Heart right ventricle (tissue), 16 donors: ENCODE measurements around the gene CYSTM1. TPM values are rescaled to one million over a fixed set of nuclear protein-coding genes. Genes with fewer than 3 reads are reported as not detected.
A peak's percentile ranks its signal among the peaks of the same experiment; 100 is the strongest.

Experiments used
- ATAC-seq, 8 donors: fragments of 200-7000 bp; cut with Tn5 transposase; one replicate each; pipeline ENCODE4 v1.9.1; 2020; ENCODE audit warnings: mild to moderate bottlenecking in 8 of 8, moderate library complexity in 8 of 8, moderate number of reproducible peaks in 1 of 8
- DNase-seq, 2 donors: peaks; one replicate each; pipeline ENCODE4 v3.0.0-alpha.2; 2020
- H3K27ac ChIP-seq, 10 donors: fragments of 200-600 bp; sonication (generic) in 2 of 10; one replicate each; pipeline versions ENCODE4 v1.5.0 to v1.8.0; 2020 to 2022; ENCODE audit warnings: mild to moderate bottlenecking in 3 of 10
- H3K27me3 ChIP-seq, 7 donors: fragments of 200-600 bp; one replicate each; pipeline ENCODE4 v1.8.0; 2021 to 2022; ENCODE audit warnings: mild to moderate bottlenecking in 2 of 7
- H3K36me3 ChIP-seq, 9 donors: fragments of 200-600 bp; sonication (generic) in 1 of 9; one replicate each; pipeline versions ENCODE4 v1.5.0 to v1.8.0; 2020 to 2022; ENCODE audit warnings: mild to moderate bottlenecking in 2 of 9
- H3K4me1 ChIP-seq, 9 donors: fragments of 200-600 bp; sonication (generic) in 1 of 9; one replicate each; pipeline versions ENCODE4 v1.5.0 to v1.8.0; 2020 to 2022; ENCODE audit warnings: mild to moderate bottlenecking in 4 of 9
- H3K4me3 ChIP-seq, 10 donors: fragments of 200-600 bp; sonication (generic) in 2 of 10; one replicate each; pipeline versions ENCODE4 v1.5.0 to v1.8.0; 2020 to 2022; ENCODE audit warnings: mild to moderate bottlenecking in 7 of 10, moderate library complexity in 2 of 10
- H3K9me3 ChIP-seq, 11 donors: fragments of 200-600 bp in 10 of 11; sonication (generic) in 2 of 11; one replicate each; pipeline versions ENCODE4 v1.5.0 to v1.8.0; 2013 to 2022; ENCODE audit warnings: mild to moderate bottlenecking in 2 of 11, control low read depth in 1 of 11, moderate library complexity in 1 of 11
- CTCF ChIP-seq, 9 donors: fragments of 200-600 bp; sonication (generic) in 2 of 9; IDR thresholded peaks; one replicate each; pipeline versions ENCODE4 v1.5.0 to v1.8.0; 2021 to 2022; ENCODE audit warnings: antibody characterized with exemption in 9 of 9, mild to moderate bottlenecking in 5 of 9, moderate library complexity in 1 of 9
- WGBS, 2 donors: extraction: QIAGEN DNeasy Blood & Tissue Kit; methylation state at CpG; one replicate each; pipeline ENCODE4 v1.1.7; 2013; ENCODE audit warnings: inconsistent platforms in 1 of 2; 5-methylcytosine and 5-hydroxymethylcytosine counted together
- intact Hi-C, 10 donors: fragments of 100-400 bp; cut with DNase I; formaldehyde crosslinking; loops; one replicate each; pipeline versions ENCODE4 v1.11.1 to v1.14.2; 2022
- polyA plus RNA-seq, 2 donors: library from polyadenylated mRNA; stranded (reverse); fragments of 200-250 nt; gene quantifications; one replicate each; pipeline ENCODE4 v1.2.3, GENCODE V29; 2013
- total RNA-seq, 10 donors: library from RNA; stranded (reverse); fragmentation: NEBNext Ultra II Directional in 3 of 10; extraction: Animal tissue kit (Norgen Biotek cat#: 25700) in 3 of 10; gene quantifications; one replicate each; pipeline versions ENCODE4 v1.2.1 to v1.2.4, GENCODE V29; 2021 to 2023
- donor health status: Arrhythmogenic right ventricular cardiomyopathy.
- donor health status: ischemic (EF 13 %, LVEDD 7.1; RV severe dilation, severe dysfunction).
- donor health status: healthy with polysubstance abuse.
- donor health status: DM: no; HTN: yes; CAD: no.
- donor health status: DM: no; HTN: no; CAD: no.
- donor health status: ischemic (EF 25% LVEDD 6.9; RV normal size, moderate dysfunction).
- donor health status: ischemic (EF 25% LVEDD 5.7; RV mildly dilated, moderate dysfunction).
- donor health status: healthy.
- donor health status: DM: yes; HTN: yes; CAD: no.
- donor health status: Ischemic cardiomyopathy.
- donor health status: ischemic (EF 35%, LVEDD 5.7; RV mildly dilated, moderate dysfunction).
- donor health status: nonischemic (EF 11% LVEDD 7.7; RV severe dilation, severe dysfunction).
- donor health status: DM: yes; HTN: yes; CAD: no.
- donor health status: PGD.
- donor health status: ischemic (EF 29% LVEDD 5.4; RV normal size, mild dysfunction).
- donor health status: nonischemic (EF 23%, LVEDD 6.1; RV moderate dilation, normal function).

Gene CYSTM1
- total and polyA plus RNA-seq, 12 donors: 45.0 to 217 (median 95.3) TPM

DNA sequence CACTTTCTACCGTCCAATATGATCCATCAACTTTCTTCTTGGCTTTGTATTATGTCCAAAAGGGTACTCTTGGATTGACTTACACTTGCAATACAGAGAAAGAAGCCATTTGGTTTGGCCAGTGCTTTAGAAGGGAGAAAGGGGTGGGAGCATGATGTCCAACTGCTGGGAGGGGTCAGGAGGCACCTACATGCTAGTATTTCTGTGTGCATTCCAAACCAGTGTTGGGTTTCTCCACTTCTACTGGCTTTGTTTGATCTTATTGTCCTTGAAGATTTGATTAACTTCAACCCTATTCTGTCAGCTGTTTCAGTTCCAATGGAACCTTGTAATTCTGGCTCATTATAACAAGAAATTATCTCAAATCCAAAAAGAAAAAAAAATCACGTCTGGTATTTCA lies 27.6 kb downstream of the CYSTM1 start:
- Histone ChIP-seq H3K9me3 (no peaks in the 10 kb centered on the region), H3K36me3 (peaks cover 0 to 13% (median 0%) of the 10 kb centered on the region in 9 donors), H3K27me3 (no peaks in the 10 kb centered on the region), H3K27ac (no peak overlapping the region), H3K4me3 (no peak overlapping the region), H3K4me1 (peaks cover 0 to 48% (median 31%) of the 10 kb centered on the region in 9 donors)
- intact Hi-C loops: no loop called here
- DNase-seq (no peak), ATAC-seq (no peak)
- TF ChIP-seq CTCF (IDR thresholded peaks at IDR 0.05): no peak
- WGBS, 2 donors: 66 to 72% methylated on average over 2 of the region's 2 CpGs

DNA sequence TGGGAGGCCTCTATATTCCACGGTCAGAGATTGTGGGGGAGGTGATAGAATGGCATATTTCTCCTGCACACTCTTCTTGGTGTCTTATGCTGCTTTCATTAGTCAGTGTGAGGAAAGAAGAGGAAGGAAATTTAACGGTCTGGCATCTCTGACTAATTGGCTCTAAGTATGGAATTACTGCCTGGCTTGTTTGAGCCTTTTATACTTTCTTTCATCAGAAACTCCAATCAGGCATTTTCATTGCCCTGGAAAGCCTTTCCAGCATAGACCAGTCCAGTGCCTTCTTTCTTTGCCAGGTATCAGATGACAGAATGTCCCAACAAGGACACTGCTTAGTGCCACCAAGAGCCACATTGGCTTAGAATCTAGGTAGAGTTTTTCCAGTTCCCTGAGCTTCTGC lies 30.2 kb downstream of the CYSTM1 start:
- WGBS, 2 donors: 40 to 54% methylated on average over 2 of the region's 2 CpGs
- H3K27me3 ChIP-seq: no peaks in the 10 kb centered on the region
- H3K4me1 ChIP-seq: peaks cover 0 to 48% (median 24%) of the 10 kb centered on the region in 9 donors
- ATAC-seq: peak; percentile 32 to 79 (median 52)
- no peaks in the 10 kb centered on the region for H3K9me3 ChIP-seq
- no peak for TF ChIP-seq CTCF (IDR thresholded peaks at IDR 0.05)
- peak overlapping the region in 8 of 10 donors; percentile 23 to 81 (median 62) for H3K27ac ChIP-seq
- H3K36me3 ChIP-seq: peaks cover 0 to 11% (median 0%) of the 10 kb centered on the region in 9 donors
- intact Hi-C loops: no loop called here
- no peak for DNase-seq
- no peak overlapping the region for H3K4me3 ChIP-seq

- Histone ChIP-seq H3K27ac (peak overlapping the region in 9 of 10 donors; percentile 23 to 81 (median 62)), H3K9me3 (no peaks in the 10 kb centered on the region), H3K4me3 (no peak overlapping the region), H3K4me1 (peaks cover 0 to 48% (median 24%) of the 10 kb centered on the region in 9 donors), H3K36me3 (peaks cover 0 to 11% (median 0%) of the 10 kb centered on the region in 9 donors), H3K27me3 (no peaks in the 10 kb centered on the region)
- WGBS, 2 donors: 69 to 75% methylated on average over 4 of the region's 4 CpGs
- intact Hi-C loops: no loop called here
- ATAC-seq (peak in 7 of 8 donors; percentile 35 to 80 (median 72)), DNase-seq (no peak)
- TF ChIP-seq CTCF (IDR thresholded peaks at IDR 0.05): peak in 3 of 9 donors; percentile 22 to 35 (median 30)
Observed at GRCh38 chr5:140205952-140206351, 31.0 kb downstream of the CYSTM1 start.

DNA sequence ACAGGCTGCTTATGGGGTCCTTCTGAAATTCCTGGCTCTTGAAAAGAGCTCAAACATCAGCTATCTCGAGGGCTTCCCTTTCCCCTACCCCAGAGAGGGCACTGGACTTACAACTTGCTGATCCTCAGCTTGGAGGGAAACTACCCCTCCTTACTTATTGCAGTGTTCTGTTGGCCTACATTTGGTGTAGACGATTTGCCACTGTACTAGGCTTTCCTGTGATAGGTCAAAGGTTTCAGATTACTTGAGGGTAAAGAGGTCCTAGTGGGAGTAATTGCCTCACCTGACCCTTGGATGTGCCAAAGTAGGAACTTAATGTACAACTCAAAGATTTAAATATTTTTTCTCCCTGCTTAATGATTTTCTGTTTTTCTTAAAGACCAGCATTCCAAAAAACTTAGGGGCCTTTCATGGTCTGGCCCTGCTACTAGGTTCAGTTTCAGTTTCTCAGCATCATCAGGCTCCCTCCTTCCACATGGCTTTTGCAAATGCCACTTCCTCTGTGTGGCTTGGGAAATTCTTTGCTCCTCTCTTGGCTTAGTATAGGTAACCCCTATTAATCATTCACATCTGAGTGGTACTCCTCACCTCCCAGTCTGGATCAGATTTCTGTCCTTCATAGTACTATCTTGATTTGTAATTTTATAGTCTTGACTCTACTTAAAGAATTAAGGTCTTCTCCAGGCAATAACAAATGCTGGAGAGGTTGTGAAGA lies 32.4 kb downstream of the CYSTM1 start:
- DNase-seq (no peak), ATAC-seq (no peak)
- TF ChIP-seq CTCF (IDR thresholded peaks at IDR 0.05): no peak
- Histone ChIP-seq H3K27me3 (no peaks in the 10 kb centered on the region), H3K4me3 (no peak overlapping the region), H3K27ac (peak overlapping the region in 1 of 10 donors; percentile 81), H3K9me3 (no peaks in the 10 kb centered on the region), H3K4me1 (peaks cover 0 to 45% (median 17%) of the 10 kb centered on the region in 9 donors), H3K36me3 (peaks cover 0 to 23% (median 0%) of the 10 kb centered on the region in 9 donors)
- intact Hi-C loops: no loop called here
- 49 to 62% methylated on average over 2 of the region's 2 CpGs for WGBS, 2 donors
